Mononuclear cell (primary cell): ENCODE measurements around the gene HOXA9. TPM values are rescaled to one million over a fixed set of nuclear protein-coding genes. Genes with fewer than 3 reads are reported as not detected.

Experiments
- H3K27me3 ChIP-seq: 2 replicates; pipeline ENCODE4 v1.6.0; 2011; ENCODE audit warnings: low read length, control low read depth; ENCODE audit not compliant: insufficient read depth
- H3K4me1 ChIP-seq: 2 replicates; pipeline ENCODE4 v1.5.1; 2011; ENCODE audit warnings: mild to moderate bottlenecking, low read length, control low read depth; ENCODE audit not compliant: insufficient read depth
- H3K4me3 ChIP-seq: 2 replicates; pipeline ENCODE4 v1.5.1; 2011; ENCODE audit warnings: mild to moderate bottlenecking, low read length, moderate library complexity
- H3K9me3 ChIP-seq: 2 replicates; pipeline ENCODE4 v1.5.1; 2011; ENCODE audit warnings: low read depth, mild to moderate bottlenecking, control low read depth, low read length
- total RNA-seq: library from RNA; depleted of rRNA; stranded (reverse); fragments of >200 nt; gene quantifications from one replicate; pipeline ENCODE4 v1.2.3, GENCODE V29; 2012

The HOXA9 gene
- total RNA-seq, 1 donor, result 0.52 TPM

DNA sequence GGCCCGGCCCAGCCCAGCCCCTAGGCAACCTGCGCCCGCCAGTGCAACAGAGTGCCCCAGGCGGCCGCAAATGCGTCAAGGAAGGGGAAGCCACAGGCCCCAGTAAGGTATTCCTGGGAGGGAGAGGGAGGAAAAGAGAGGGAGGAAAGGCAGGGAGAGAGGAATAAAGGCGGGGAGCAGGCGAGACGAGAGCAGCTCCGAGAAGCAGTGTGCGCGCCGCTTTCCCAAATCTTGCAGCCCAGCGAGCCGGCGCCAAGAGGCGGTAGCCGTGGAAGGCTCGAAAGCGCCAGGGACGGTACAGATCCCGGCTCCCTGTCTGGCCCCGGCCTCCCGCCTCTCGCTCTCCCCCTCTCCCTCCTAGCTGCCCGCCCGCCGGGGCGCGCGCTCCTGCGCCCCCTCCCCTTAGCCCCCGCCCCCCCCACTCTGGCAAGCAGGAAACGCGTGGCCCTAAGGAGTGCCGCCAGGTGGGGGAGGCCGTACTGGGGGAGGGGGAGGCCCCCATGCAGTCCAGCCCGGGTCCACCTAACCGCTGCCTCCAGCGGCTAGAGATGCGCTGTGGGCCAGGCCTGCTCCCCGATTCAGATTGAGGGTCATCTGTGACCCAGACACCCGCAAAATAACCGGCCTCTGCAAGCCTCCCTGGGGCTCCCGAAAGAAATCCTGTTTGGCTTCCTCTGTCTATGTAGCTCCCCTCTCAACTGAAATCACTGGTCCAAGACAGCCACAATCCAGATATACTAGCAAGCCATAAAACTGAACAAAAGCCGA, 4.5 kb upstream of the HOXA9 start:
- Histone ChIP-seq H3K27me3 (peaks cover 95% of the 10 kb centered on the region), H3K4me1 (peaks cover 77% of the 10 kb centered on the region), H3K4me3 (no peak overlapping the region), H3K9me3 (no peaks in the 10 kb centered on the region)

DNA sequence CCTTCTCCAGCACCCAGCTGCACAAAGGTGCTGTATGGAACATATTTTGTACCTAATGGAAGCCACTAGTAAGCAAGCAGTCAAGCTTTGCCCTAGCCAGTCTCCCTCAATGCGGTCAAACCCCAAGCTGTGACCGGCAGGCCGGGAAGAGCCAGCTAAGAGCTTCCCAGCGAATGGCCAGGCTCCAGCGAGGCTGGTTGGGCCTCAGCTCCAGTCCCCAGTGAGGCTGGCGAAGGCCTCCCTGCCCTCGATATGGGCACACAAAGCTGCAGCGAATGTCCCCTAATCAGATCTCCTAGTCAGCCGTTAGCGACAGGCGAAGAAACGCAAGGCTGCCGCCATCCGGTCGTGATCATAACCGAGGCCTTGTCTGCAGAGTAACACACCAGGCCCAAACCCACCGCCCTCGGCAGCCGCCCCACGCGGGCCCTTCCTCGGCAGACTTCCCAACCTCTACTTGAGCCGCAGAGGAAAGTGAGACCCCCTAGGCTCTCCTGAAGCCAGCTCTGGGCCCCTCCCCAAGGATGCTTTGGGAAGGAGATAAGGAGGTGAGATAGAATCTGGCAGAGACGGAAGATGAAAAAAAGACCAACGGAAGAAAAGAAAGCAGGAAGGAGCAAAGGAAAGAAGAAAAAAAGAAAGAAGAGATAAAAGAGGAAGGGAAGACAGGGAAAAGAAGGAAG, 3.1 kb upstream of the HOXA9 start:
- H3K4me3 ChIP-seq, result no peak overlapping the region
- no peaks in the 10 kb centered on the region for H3K9me3 ChIP-seq
- peaks cover 98% of the 10 kb centered on the region for H3K27me3 ChIP-seq
- peaks cover 77% of the 10 kb centered on the region for H3K4me1 ChIP-seq

- Histone ChIP-seq H3K4me1 (peaks cover 75% of the 10 kb centered on the region), H3K9me3 (no peaks in the 10 kb centered on the region), H3K4me3 (no peak overlapping the region), H3K27me3 (peaks cover 98% of the 10 kb centered on the region)
These were observed 2.6 kb upstream of the HOXA9 start for GRCh38 chr7:27167916-27168264.

DNA sequence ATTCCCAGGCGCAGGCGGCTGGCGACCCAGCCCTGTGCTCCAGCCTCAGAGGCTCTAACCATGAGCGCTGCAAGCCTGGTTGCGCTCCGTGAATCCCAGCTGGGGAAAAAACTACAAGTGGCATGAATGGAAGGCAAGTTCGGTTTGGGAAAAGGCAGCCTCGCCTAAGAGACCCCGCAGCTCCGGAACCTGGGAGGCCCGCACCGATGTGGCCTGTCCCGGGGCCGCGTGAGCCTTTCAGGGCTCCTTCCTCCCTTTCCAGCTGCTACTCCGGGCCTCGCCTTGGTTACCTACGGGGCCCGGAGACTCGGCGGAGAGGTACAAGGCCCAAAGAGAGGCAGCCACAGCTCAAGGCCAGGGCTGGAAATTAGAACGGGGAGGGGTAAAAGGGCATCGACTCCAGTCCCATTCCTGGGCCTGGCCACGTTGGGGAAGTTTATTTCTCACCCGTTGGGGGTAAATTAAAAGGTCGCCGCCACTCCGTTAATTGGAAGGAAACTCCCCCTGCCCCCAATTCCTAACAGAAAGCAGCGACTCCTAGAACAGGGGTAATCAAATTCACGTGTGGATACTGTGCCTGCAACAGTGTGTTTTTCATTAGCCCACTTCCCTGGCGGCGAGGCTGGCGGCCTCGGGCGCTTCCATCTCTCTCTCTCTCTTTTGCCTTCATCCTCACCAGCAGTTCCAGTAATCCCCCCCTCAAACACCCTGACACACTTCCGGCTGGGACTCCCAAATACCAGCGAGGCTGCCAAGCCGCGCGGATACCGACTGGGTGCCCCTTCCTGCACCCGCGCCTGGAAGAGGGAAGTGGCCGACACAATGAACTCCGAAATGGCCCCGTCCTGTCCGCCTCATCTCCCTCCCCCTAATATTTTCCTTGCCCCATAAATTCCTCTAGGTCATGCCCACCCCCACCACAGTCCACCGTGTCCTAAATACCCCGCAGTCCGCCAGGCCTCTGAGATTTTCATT, 1.5 kb upstream of the HOXA9 start:
- H3K27me3 ChIP-seq, result peaks cover 98% of the 10 kb centered on the region
- H3K9me3 ChIP-seq, result no peaks in the 10 kb centered on the region
- H3K4me3 ChIP-seq, result no peak overlapping the region
- H3K4me1 ChIP-seq, result peaks cover 67% of the 10 kb centered on the region

GRCh38 chr7:27165996-27166530, 726 bp upstream of the HOXA9 start:
- Histone ChIP-seq H3K27me3 (peaks cover 93% of the 10 kb centered on the region), H3K4me1 (peaks cover 67% of the 10 kb centered on the region), H3K9me3 (no peaks in the 10 kb centered on the region), H3K4me3 (peak overlapping the region; percentile 16)

GRCh38 chr7:27164367-27165088, 809 bp downstream of the HOXA9 start:
- Histone ChIP-seq H3K4me1 (peaks cover 74% of the 10 kb centered on the region), H3K9me3 (no peaks in the 10 kb centered on the region), H3K4me3 (no peak overlapping the region), H3K27me3 (peaks cover 93% of the 10 kb centered on the region)

DNA sequence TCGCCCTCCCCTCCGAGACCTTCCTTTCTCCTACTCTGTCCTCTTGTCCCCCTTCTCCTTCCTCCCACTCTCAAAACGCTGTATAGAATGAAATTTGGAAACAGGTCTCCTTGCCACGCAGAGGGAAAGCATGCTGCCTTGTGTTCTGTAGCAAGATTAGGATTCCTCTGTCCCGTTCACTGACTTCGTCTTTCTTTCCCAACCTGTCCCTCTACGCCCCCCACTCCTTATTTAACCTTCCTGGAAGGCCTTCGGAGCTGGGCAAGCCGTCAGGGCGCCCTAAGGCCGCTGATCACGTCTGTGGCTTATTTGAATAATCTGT, 1.3 kb downstream of the HOXA9 start:
- Histone ChIP-seq H3K27me3 (peaks cover 93% of the 10 kb centered on the region), H3K4me3 (no peak overlapping the region), H3K4me1 (peaks cover 68% of the 10 kb centered on the region), H3K9me3 (no peaks in the 10 kb centered on the region)

DNA sequence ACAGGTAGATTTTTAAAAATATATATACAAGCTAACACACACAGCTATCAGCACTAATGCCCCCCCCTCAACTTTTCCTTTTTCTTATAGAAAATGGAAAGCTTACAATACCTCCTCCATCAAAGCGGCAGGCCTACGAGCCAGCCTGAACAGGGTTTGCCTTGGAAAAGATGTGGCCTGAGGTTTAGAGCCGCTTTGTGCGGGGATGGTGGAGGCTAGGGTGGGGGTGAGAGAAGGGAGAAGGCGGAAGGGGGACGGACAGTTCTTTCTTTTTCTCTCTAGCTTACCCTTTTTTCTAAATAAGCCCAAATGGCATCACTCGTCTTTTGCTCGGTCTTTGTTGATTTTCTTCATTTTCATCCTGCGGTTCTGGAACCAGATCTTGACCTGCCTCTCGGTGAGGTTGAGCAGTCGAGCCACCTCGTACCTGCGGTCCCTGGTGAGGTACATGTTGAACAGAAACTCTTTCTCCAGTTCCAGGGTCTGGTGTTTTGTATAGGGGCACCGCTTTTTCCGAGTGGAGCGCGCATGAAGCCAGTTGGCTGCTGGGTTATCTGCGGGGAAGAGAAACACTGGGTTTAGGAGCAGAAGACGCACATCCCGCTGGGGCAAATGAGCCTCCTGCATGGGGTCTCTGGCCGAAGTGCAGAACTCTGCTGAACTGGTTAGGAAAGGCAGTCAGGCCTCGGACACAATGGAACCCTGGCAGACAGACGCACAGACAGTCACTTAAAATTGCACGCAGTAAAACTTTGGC, 1.9 kb downstream of the HOXA9 start:
- Histone ChIP-seq H3K27me3 (peaks cover 93% of the 10 kb centered on the region), H3K9me3 (no peaks in the 10 kb centered on the region), H3K4me1 (peaks cover 67% of the 10 kb centered on the region), H3K4me3 (no peak overlapping the region)

- H3K9me3 ChIP-seq, result no peaks in the 10 kb centered on the region
- no peak overlapping the region for H3K4me3 ChIP-seq
- peaks cover 69% of the 10 kb centered on the region for H3K4me1 ChIP-seq
- H3K27me3 ChIP-seq, result peaks cover 93% of the 10 kb centered on the region
These were observed 2.6 kb downstream of the HOXA9 start for GRCh38 chr7:27162561-27163287.

DNA sequence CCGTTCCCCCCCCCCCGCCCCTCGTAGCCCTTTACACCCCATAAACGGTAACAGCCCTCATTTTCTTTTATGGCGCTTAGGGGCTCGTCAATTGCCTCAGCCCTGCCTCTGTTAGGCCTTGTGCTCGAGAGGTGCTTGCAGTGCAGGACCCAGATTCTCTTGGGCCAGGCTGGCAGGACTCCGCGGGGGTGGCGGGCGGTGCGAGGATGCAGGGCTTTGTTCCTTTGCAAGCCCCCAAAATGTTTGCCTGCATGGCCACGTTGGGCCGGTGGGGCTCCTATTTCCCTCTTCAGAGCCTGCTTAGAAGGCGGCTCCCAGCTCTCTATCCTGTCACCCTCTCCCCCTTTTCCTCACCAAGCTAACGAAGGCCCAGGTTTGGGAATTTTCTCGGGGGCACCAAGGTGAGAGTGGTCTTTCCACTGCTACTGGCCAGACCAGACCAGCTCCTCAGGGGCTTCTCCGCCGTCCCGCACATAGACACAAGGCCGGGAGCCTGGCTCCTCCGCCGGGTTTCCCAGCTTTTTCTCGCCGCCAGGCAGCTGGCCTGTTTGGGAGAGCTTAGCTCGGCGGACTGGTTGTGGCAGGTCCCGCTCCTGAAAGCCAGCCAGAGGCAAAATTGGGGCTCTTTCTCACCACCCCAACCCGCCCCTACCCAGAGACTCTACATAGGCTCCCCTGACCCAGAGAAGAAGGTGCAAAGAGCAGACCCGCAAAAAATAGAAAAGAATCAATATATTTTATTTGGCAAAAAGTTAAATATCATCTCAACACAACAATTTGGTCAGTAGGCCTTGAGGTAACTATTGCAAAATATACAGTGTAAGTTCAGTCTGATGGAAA, 3.4 kb downstream of the HOXA9 start:
- Histone ChIP-seq H3K9me3 (no peaks in the 10 kb centered on the region), H3K27me3 (peaks cover 93% of the 10 kb centered on the region), H3K4me3 (no peak overlapping the region), H3K4me1 (peaks cover 64% of the 10 kb centered on the region)

DNA sequence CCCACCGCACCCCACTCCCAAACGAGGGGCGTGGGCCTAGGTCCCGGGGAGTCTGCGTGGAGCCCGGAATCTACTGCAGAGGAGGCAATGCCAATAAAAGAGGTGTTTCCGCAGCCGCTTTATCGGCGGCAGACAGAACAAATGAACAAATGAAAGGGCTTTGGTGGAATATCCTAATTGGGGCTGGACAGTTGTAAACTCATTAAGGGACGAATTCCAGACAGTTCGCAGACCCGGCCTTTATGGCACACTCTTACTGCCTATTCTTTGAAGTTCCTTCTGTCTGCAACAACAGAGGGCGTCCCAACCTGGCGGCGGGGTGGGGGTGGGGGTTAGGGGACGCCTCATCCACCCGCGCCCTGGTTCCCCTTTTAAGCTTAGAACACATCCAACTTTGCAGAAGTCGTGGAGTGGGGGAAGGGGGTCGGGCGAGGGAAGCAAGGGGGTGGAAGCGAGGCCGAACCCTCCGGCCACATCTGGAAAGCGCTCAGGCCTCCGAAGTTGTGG, 4.1 kb downstream of the HOXA9 start:
- Histone ChIP-seq H3K4me1 (peaks cover 61% of the 10 kb centered on the region), H3K4me3 (peak overlapping the region; percentile 47), H3K27me3 (peaks cover 91% of the 10 kb centered on the region), H3K9me3 (no peaks in the 10 kb centered on the region)

GRCh38 chr7:27160546-27161213, 4.7 kb downstream of the HOXA9 start:
- Histone ChIP-seq H3K4me1 (peaks cover 61% of the 10 kb centered on the region), H3K9me3 (no peaks in the 10 kb centered on the region), H3K27me3 (peaks cover 91% of the 10 kb centered on the region), H3K4me3 (peak overlapping the region; percentile 47)
